HEK293T (cell line): ENCODE measurements around the gene PPP3R1.

Experiments used
- CTCF ChIA-PET: fragments of 350-600 bp; formaldehyde crosslinking; extraction: SDS; loops from one replicate; lab custom pipeline; 2021; ENCODE audit warnings: antibody characterized with exemption, inconsistent platforms; lab: Yijun Ruan, JAX
- POLR2A ChIA-PET: fragments of 350-600 bp; formaldehyde crosslinking; extraction: SDS; loops from one replicate; lab custom pipeline; 2020; ENCODE audit warnings: antibody characterized with exemption, inconsistent platforms; lab: Yijun Ruan, JAX
- DNase-seq: peaks from one replicate; pipeline ENCODE4 v3.0.0; 2012; ENCODE audit warnings: mixed read lengths; ENCODE audit errors: extremely low spot score
- ARNT ChIP-seq: fragments of 450-650 bp; IDR thresholded peaks from 2 replicates; pipeline ENCODE4 v1.6.1; 2017; ENCODE audit warnings: mild to moderate bottlenecking
- BHLHE40 ChIP-seq: fragments of 450-650 bp; IDR thresholded peaks from 2 replicates; pipeline ENCODE4 v1.6.1; 2016; ENCODE audit warnings: mild to moderate bottlenecking, moderate library complexity, borderline replicate concordance
- CTBP1 ChIP-seq: fragments of 450-650 bp; IDR thresholded peaks from 2 replicates; pipeline ENCODE4 v1.6.1; 2016; ENCODE audit warnings: borderline replicate concordance
- ELF4 ChIP-seq: fragments of 450-650 bp; IDR thresholded peaks from 2 replicates; pipeline ENCODE4 v1.6.1; 2017; ENCODE audit warnings: antibody characterized with exemption
- FOXA1 ChIP-seq: fragments of 450-650 bp; IDR thresholded peaks from 2 replicates; pipeline ENCODE4 v1.6.1; 2016; ENCODE audit warnings: mild to moderate bottlenecking
- FOXK2 ChIP-seq: fragments of 450-650 bp; IDR thresholded peaks from 2 replicates; pipeline ENCODE4 v1.6.1; 2016; ENCODE audit warnings: mild to moderate bottlenecking
- FOXM1 ChIP-seq: fragments of 450-650 bp; IDR thresholded peaks from 2 replicates; pipeline ENCODE4 v1.6.1; 2017; ENCODE audit warnings: mild to moderate bottlenecking, borderline replicate concordance
- HDGF ChIP-seq: fragments of 450-650 bp; IDR thresholded peaks from 2 replicates; pipeline ENCODE4 v1.6.1; 2017; ENCODE audit warnings: antibody characterized with exemption, borderline replicate concordance
- L3MBTL2 ChIP-seq: fragments of 450-650 bp; conservative IDR thresholded peaks from 2 replicates; pipeline ENCODE4 v1.6.1; 2016; ENCODE audit warnings: mild to moderate bottlenecking
- LEF1 ChIP-seq: fragments of 450-650 bp; IDR thresholded peaks from 2 replicates; pipeline ENCODE4 v1.6.1; 2017; ENCODE audit warnings: mild to moderate bottlenecking, borderline replicate concordance
- NFRKB ChIP-seq: fragments of 450-650 bp; IDR thresholded peaks from 2 replicates; pipeline ENCODE4 v1.6.1; 2016; ENCODE audit warnings: mild to moderate bottlenecking, moderate library complexity
- PKNOX1 ChIP-seq: fragments of 450-650 bp; IDR thresholded peaks from 2 replicates; pipeline ENCODE4 v1.6.1; 2016
- SP1 ChIP-seq: fragments of 450-650 bp; IDR thresholded peaks from 2 replicates; pipeline ENCODE4 v1.6.1; 2017
- SUZ12 ChIP-seq: fragments of 450-650 bp; IDR thresholded peaks from 2 replicates; pipeline ENCODE4 v1.6.1; 2016; ENCODE audit warnings: mild to moderate bottlenecking
- TARDBP ChIP-seq: fragments of 450-650 bp; IDR thresholded peaks from 2 replicates; pipeline ENCODE4 v1.6.1; 2016
- ZNF384 ChIP-seq: fragments of 450-650 bp; IDR thresholded peaks from 2 replicates; pipeline ENCODE4 v1.6.1; 2016

The PPP3R1 gene

GRCh38 chr2:68188831-68189230 is 63.5 kb downstream of the PPP3R1 start:
- TF ChIP-seq PKNOX1: no peak
- no peak for TF ChIP-seq BHLHE40
- no peak for TF ChIP-seq SP1
- no peak for TF ChIP-seq SUZ12
- TF ChIP-seq CTBP1: no peak
- TF ChIP-seq FOXM1: no peak
- no peak for TF ChIP-seq ARNT
- TF ChIP-seq NFRKB: no peak
- TF ChIP-seq ZNF384: no peak
- no peak for TF ChIP-seq ELF4
- TF ChIP-seq L3MBTL2: no peak
- TF ChIP-seq LEF1: no peak
- TF ChIP-seq FOXK2: no peak
- TF ChIP-seq HDGF: no peak
- TF ChIP-seq FOXA1: no peak
- no peak for TF ChIP-seq TARDBP
- CTCF ChIA-PET: interaction anchor here (1.1 to 1.4 kb wide), 2 partner anchors 9 to 55 kb away, joined by 3 read pairs; no protein-coding TSS in a partner anchor
- POLR2A ChIA-PET: interaction anchor here (1.9 kb wide), 1 partner anchor 64 kb away, joined by 5 read pairs; the partner anchor contains the start of gene PPP3R1
- DNase-seq: no peak

GRCh38 chr2:68187329-68187728 is 65.0 kb downstream of the PPP3R1 start:
- POLR2A ChIA-PET: no interaction called here
- CTCF ChIA-PET: no interaction called here
- TF ChIP-seq SUZ12: no peak
- TF ChIP-seq HDGF: no peak
- TF ChIP-seq LEF1: no peak
- TF ChIP-seq PKNOX1: no peak
- TF ChIP-seq TARDBP: no peak
- DNase-seq: no peak

GRCh38 chr2:68185541-68186164 is 66.7 kb downstream of the PPP3R1 start:
- POLR2A ChIA-PET: no interaction called here

GRCh38 chr2:68182902-68183301 is 69.4 kb downstream of the PPP3R1 start:
- CTCF ChIA-PET: no interaction called here
- POLR2A ChIA-PET: no interaction called here

More at GRCh38 chr2:68185541-68186164, 66.7 kb downstream of the PPP3R1 start:
- CTCF ChIA-PET: interaction anchor here (1.5 kb wide), 1 partner anchor 17 kb away, joined by 5 read pairs; no protein-coding TSS in a partner anchor
- peak; percentile 59 for DNase-seq
- TF ChIP-seq CTBP1: no peak

GRCh38 chr2:68178954-68179627 is 73.2 kb downstream of the PPP3R1 start:
- ChIA-PET CTCF (no interaction called here), POLR2A (interaction anchor here (1.1 kb wide), 1 partner anchor 17 kb away, joined by 3 read pairs; no protein-coding TSS in a partner anchor)
- DNase-seq: no peak
- no peak for TF ChIP-seq PKNOX1
- TF ChIP-seq CTBP1: no peak
- no peak for TF ChIP-seq ARNT
- no peak for TF ChIP-seq L3MBTL2
- TF ChIP-seq TARDBP: no peak
- no peak for TF ChIP-seq HDGF
- TF ChIP-seq ZNF384: no peak
- no peak for TF ChIP-seq FOXM1
- TF ChIP-seq NFRKB: no peak
- TF ChIP-seq LEF1: no peak
- TF ChIP-seq FOXK2: no peak
- no peak for TF ChIP-seq ELF4
- no peak for TF ChIP-seq SUZ12
- TF ChIP-seq BHLHE40: no peak

More at GRCh38 chr2:68182902-68183301, 69.4 kb downstream of the PPP3R1 start:
- TF ChIP-seq FOXA1: no peak
- TF ChIP-seq PKNOX1: 0 out of 2 replicates have a peak, but pooled peaks have one; percentile 8
- DNase-seq: no peak

- ChIA-PET POLR2A (interaction anchor here (1.1 kb wide), 1 partner anchor 18 kb away, joined by 3 read pairs; no protein-coding TSS in a partner anchor), CTCF (interaction anchor here (0.7 kb wide), 1 partner anchor 10 kb away, joined by 4 read pairs; no protein-coding TSS in a partner anchor)
Measured at GRCh38 chr2:68178432-68178831, 73.9 kb downstream of the PPP3R1 start.

More at GRCh38 chr2:68178432-68178831, 73.9 kb downstream of the PPP3R1 start:
- no peak for DNase-seq
- TF ChIP-seq CTBP1: no peak
- TF ChIP-seq SP1: no peak
- TF ChIP-seq TARDBP: no peak
- no peak for TF ChIP-seq ZNF384
- TF ChIP-seq FOXK2: no peak
- TF ChIP-seq BHLHE40: no peak
- no peak for TF ChIP-seq FOXA1
- no peak for TF ChIP-seq LEF1
- no peak for TF ChIP-seq NFRKB
- no peak for TF ChIP-seq HDGF
- no peak for TF ChIP-seq ELF4
- TF ChIP-seq SUZ12: no peak
- TF ChIP-seq PKNOX1: no peak
- TF ChIP-seq L3MBTL2: no peak
- no peak for TF ChIP-seq FOXM1
